GM21515 (cell line): ENCODE results near the gene SH2D1A.

ENCODE experiments used
- ATAC-seq: cut with Tn5 transposase; IDR thresholded peaks from one replicate; pipeline ENCODE4 v1.9.1; 2021; ENCODE audit not compliant: unreplicated experiment

Gene SH2D1A

GRCh38 chrX:124415115-124415800, 68.9 kb downstream of the SH2D1A start:
- no peak for ATAC-seq

GRCh38 chrX:124421898-124422655, 75.7 kb downstream of the SH2D1A start:
- no peak for ATAC-seq
